D721Med (cell line): Measurements from ENCODE around the gene GADD45B.

Experiments
- DNase-seq: peaks from one replicate; pipeline ENCODE4 v3.0.0; 2011; ENCODE audit warnings: low spot score; ENCODE audit not compliant: insufficient read length
- FAIRE-seq: peaks from 2 replicates; lab custom pipeline; 2011; peaks lifted over from hg19 to GRCh38; lab: Jason Lieb, UNC
- TF ChIP-seq, protein P1 (sequence below): IDR thresholded peaks from 2 replicates; pipeline ENCODE4 v1.5.1; 2012; ENCODE audit warnings: mild to moderate bottlenecking, control low read depth; ENCODE audit not compliant: insufficient read depth; ENCODE audit errors: missing control alignments

The GADD45B gene

GRCh38 chr19:2429917-2430535, 45.9 kb upstream of the GADD45B start:
- TF ChIP-seq, protein P1, sequence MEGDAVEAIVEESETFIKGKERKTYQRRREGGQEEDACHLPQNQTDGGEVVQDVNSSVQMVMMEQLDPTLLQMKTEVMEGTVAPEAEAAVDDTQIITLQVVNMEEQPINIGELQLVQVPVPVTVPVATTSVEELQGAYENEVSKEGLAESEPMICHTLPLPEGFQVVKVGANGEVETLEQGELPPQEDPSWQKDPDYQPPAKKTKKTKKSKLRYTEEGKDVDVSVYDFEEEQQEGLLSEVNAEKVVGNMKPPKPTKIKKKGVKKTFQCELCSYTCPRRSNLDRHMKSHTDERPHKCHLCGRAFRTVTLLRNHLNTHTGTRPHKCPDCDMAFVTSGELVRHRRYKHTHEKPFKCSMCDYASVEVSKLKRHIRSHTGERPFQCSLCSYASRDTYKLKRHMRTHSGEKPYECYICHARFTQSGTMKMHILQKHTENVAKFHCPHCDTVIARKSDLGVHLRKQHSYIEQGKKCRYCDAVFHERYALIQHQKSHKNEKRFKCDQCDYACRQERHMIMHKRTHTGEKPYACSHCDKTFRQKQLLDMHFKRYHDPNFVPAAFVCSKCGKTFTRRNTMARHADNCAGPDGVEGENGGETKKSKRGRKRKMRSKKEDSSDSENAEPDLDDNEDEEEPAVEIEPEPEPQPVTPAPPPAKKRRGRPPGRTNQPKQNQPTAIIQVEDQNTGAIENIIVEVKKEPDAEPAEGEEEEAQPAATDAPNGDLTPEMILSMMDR = no peak
- DNase-seq (no peak), FAIRE-seq (no peak)

GRCh38 chr19:2431318-2432055, 44.4 kb upstream of the GADD45B start:
- no peak for DNase-seq
- FAIRE-seq = no peak
- TF ChIP-seq, protein P1 = no peak

DNA sequence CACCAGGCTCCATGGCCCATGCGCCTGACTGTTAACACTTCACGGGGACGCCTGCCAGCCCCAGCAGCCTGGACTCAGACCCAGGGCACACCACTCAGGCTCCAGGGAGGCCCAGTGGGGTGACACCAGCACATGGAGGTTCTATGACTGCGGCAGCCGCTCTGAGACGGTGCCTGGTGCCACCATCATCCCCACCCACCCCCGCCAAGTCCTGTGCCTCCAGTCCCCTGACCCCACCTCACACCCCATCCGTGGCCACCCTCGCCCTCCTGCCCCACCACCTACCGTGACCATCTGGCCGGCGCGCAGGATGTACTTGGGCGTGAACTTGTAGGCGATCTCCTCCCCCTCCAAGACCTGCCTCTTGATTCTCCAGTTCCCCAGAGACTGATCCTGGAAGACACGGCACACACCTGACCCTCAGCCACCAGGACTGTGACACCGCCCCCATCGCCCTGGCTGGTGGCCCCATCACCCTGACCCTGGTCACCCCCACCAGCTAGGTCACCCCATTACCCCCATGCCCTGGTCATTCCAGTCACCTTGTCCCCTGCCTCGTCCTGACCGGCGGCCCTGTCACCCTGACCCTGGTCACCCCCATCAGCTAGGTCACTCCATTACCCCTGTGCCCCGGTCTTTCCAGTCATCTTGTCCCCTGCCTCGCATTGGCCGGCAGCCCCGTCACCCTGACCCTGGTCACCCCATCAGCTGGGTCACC, 43.6 kb upstream of the GADD45B start:
- no peak for FAIRE-seq
- TF ChIP-seq, protein P1 = no peak

DNA sequence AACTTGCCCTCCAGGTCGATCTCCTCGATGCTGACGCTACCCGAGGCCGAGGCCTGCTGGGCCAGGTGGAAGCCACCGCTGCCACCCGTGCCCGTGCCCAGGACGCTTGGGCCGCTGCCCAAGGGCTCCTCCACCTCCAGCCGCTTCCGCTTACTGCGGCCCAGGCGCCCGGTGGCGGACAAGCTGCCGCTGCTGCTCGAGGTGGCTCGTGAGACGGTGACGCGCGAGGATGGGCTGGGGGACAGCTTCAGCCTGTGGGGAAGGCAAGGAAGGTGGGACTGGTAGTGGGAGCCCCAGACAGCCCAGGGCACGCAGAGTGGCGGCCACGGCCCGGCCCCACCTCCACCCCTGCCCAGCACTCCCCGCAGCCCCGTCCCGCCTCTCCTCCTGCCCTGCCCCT, 42.1 kb upstream of the GADD45B start:
- FAIRE-seq (no peak), DNase-seq (no peak)
- TF ChIP-seq, protein P1 = no peak

More for the DNA sequence above, 43.6 kb upstream of the GADD45B start:
- no peak for DNase-seq

GRCh38 chr19:2434267-2434666, 41.7 kb upstream of the GADD45B start:
- no peak for DNase-seq
- TF ChIP-seq, protein P1 = no peak
- no peak for FAIRE-seq

- TF ChIP-seq, protein P1 = no peak
- FAIRE-seq (no peak), DNase-seq (no peak)
Observed at GRCh38 chr19:2434721-2435265, 41.1 kb upstream of the GADD45B start.
